H1 (cell line): ENCODE results near the gene OTUD4. TPM values are rescaled to one million over a fixed set of nuclear protein-coding genes. Genes with fewer than 3 reads are reported as not detected.

ENCODE experiments used
- CTCF ChIA-PET: fragments of 300-600 bp; sonication (Branson Sonifier 250); formaldehyde crosslinking; loops from one replicate; lab custom pipeline; 2021; ENCODE audit not compliant: partially characterized antibody; lab: Charles Lee
- POLR2A ChIA-PET: fragments of 300-600 bp; sonication (Branson Sonifier 250); formaldehyde crosslinking; loops from one replicate; lab custom pipeline; 2021; ENCODE audit warnings: inconsistent platforms; ENCODE audit not compliant: partially characterized antibody; lab: Charles Lee
- DNase-seq, 2 experiments: peaks; one replicate each; pipeline versions ENCODE4 v3.0.0 to v3.0.0-alpha.2; 2010 to 2022; ENCODE audit warnings: low spot score in 2 of 2, low read depth in 1 of 2, mixed read lengths in 1 of 2
- FAIRE-seq: peaks from 2 replicates; lab custom pipeline; 2011; peaks lifted over from hg19 to GRCh38; lab: Jason Lieb, UNC
- H2AFZ ChIP-seq: 2 replicates; pipeline ENCODE4 v1.8.1; 2012; ENCODE audit warnings: low read length, inconsistent platforms
- H2AK5ac ChIP-seq: 2 replicates; pipeline ENCODE4 v1.6.1; 2013; ENCODE audit warnings: low read depth, low read length
- H2BK120ac ChIP-seq: replicated peaks from 2 replicates; pipeline ENCODE3; 2013; ENCODE audit warnings: low read depth, low read length, inconsistent platforms
- H2BK12ac ChIP-seq: 2 replicates; pipeline ENCODE4 v1.6.1; 2013; ENCODE audit warnings: low read depth, low read length
- H2BK15ac ChIP-seq: 2 replicates; pipeline ENCODE4 v1.6.1; 2013; ENCODE audit warnings: low read length
- H2BK20ac ChIP-seq: 2 replicates; pipeline ENCODE4 v1.6.1; 2013; ENCODE audit warnings: low read length
- H2BK5ac ChIP-seq: 2 replicates; pipeline ENCODE4 v1.6.1; 2013; ENCODE audit warnings: low read depth, low read length
- H3K14ac ChIP-seq: 2 replicates; pipeline ENCODE4 v1.6.1; 2013; ENCODE audit warnings: inconsistent platforms; ENCODE audit not compliant: insufficient read length
- H3K18ac ChIP-seq: 2 replicates; pipeline ENCODE4 v1.6.1; 2013; ENCODE audit warnings: low read length; ENCODE audit errors: extremely low read depth
- H3K23ac ChIP-seq: 2 replicates; pipeline ENCODE4 v1.6.1; 2013; ENCODE audit warnings: inconsistent platforms; ENCODE audit not compliant: insufficient read length
- H3K23me2 ChIP-seq: 2 replicates; pipeline ENCODE4 v1.6.1; 2013; ENCODE audit warnings: low read depth, low read length
- H3K27ac ChIP-seq: 2 replicates; pipeline ENCODE4 v1.6.1; 2011; ENCODE audit warnings: low read depth, low read length, inconsistent platforms
- H3K27me3 ChIP-seq, 4 experiments: replicated peaks in 1 of 4; 1 replicate in 1 of 4; 2 replicates in 3 of 4; pipeline versions ENCODE4 v1.6.1 to v1.8.1; 2011 to 2013; ENCODE audit warnings: low read length in 3 of 4, mild to moderate bottlenecking in 3 of 4, inconsistent platforms in 2 of 4, mixed read lengths in 2 of 4, moderate library complexity in 1 of 4; ENCODE audit not compliant: control insufficient read depth in 3 of 4, insufficient read depth in 3 of 4; ENCODE audit errors: extremely low read depth in 1 of 4
- H3K36me3 ChIP-seq, 4 experiments: 2 replicates each; pipeline versions ENCODE4 v1.6.1 to v1.8.1; 2011 to 2013; ENCODE audit warnings: mild to moderate bottlenecking in 4 of 4, low read length in 3 of 4, moderate library complexity in 2 of 4, control low read depth in 1 of 4, inconsistent platforms in 1 of 4; ENCODE audit not compliant: insufficient read depth in 4 of 4, control insufficient read depth in 2 of 4
- H3K4ac ChIP-seq: replicated peaks from 2 replicates; pipeline ENCODE3; 2013; ENCODE audit warnings: low read length, low read depth, mixed read lengths, inconsistent platforms; ENCODE audit not compliant: insufficient read length
- H3K4me1 ChIP-seq, 4 experiments: replicated peaks in 1 of 4; 1 replicate in 1 of 4; 2 replicates in 3 of 4; pipeline versions ENCODE4 v1.6.1 to v1.8.1; 2011 to 2013; ENCODE audit warnings: low read length in 3 of 4, inconsistent platforms in 2 of 4, mixed read lengths in 1 of 4; ENCODE audit not compliant: insufficient read depth in 4 of 4, control insufficient read depth in 3 of 4
- H3K4me2 ChIP-seq, 2 experiments: 2 replicates each; pipeline versions ENCODE4 v1.6.1 to v1.8.1; 2011 to 2013; ENCODE audit warnings: low read depth in 2 of 2, low read length in 2 of 2, control low read depth in 1 of 2, inconsistent platforms in 1 of 2, mild to moderate bottlenecking in 1 of 2; ENCODE audit not compliant: insufficient read depth in 1 of 2
- H3K4me3 ChIP-seq, 4 experiments: fragments of 200-600, 300-600 bp in 1 of 4; sonication (generic), shearing (Covaris generic), sonication (Bioruptor Twin) in 1 of 4; 2 replicates each; pipeline versions ENCODE4 v1.5.1 to v1.8.1; 2011 to 2016; ENCODE audit warnings: low read length in 4 of 4, low read depth in 3 of 4, control low read depth in 2 of 4, inconsistent platforms in 2 of 4, mild to moderate bottlenecking in 2 of 4, mixed read lengths in 1 of 4, moderate library complexity in 1 of 4; ENCODE audit not compliant: insufficient read depth in 2 of 4; ENCODE audit errors: extremely low read depth in 1 of 4
- H3K56ac ChIP-seq: replicated peaks from 2 replicates; pipeline ENCODE3; 2013; ENCODE audit warnings: low read depth, mild to moderate bottlenecking, mixed read lengths, low read length, inconsistent platforms; ENCODE audit not compliant: insufficient read length
- H3K79me1 ChIP-seq: 2 replicates; pipeline ENCODE4 v1.6.1; 2013; ENCODE audit warnings: low read depth, low read length, control low read depth
- H3K79me2 ChIP-seq, 2 experiments: 2 replicates each; pipeline versions ENCODE4 v1.6.1 to v1.8.1; 2012 to 2013; ENCODE audit warnings: low read length in 2 of 2, mild to moderate bottlenecking in 2 of 2, inconsistent platforms in 1 of 2; ENCODE audit not compliant: insufficient read depth in 2 of 2, control insufficient read depth in 1 of 2
- H3K9ac ChIP-seq, 4 experiments: replicated peaks in 1 of 4; 1 replicate in 1 of 4; 2 replicates in 3 of 4; pipeline versions ENCODE4 v1.6.1 to v1.8.1; 2011 to 2013; ENCODE audit warnings: low read depth in 3 of 4, low read length in 3 of 4, control low read depth in 2 of 4, mild to moderate bottlenecking in 2 of 4, moderate library complexity in 2 of 4, inconsistent platforms in 1 of 4; ENCODE audit errors: extremely low read depth in 1 of 4
- H3K9me3 ChIP-seq, 2 experiments: 2 replicates each; pipeline versions ENCODE4 v1.6.1 to v1.8.1; 2012 to 2013; ENCODE audit warnings: mild to moderate bottlenecking in 2 of 2, moderate library complexity in 2 of 2, control low read depth in 1 of 2, inconsistent platforms in 1 of 2, low read depth in 1 of 2, low read length in 1 of 2, mixed read lengths in 1 of 2; ENCODE audit not compliant: insufficient read depth in 2 of 2
- H4K20me1 ChIP-seq, 2 experiments: replicated peaks in 1 of 2; 2 replicates each; pipeline versions ENCODE3 to v1.8.1; 2011 to 2013; ENCODE audit warnings: inconsistent platforms in 2 of 2, low read length in 2 of 2, mild to moderate bottlenecking in 1 of 2; ENCODE audit not compliant: insufficient read depth in 2 of 2, control insufficient read depth in 1 of 2
- H4K5ac ChIP-seq: 2 replicates; pipeline ENCODE4 v1.6.1; 2013; ENCODE audit warnings: low read length, low read depth, mixed read lengths, inconsistent platforms; ENCODE audit not compliant: insufficient read length
- H4K8ac ChIP-seq: 2 replicates; pipeline ENCODE4 v1.8.0; 2013; ENCODE audit warnings: mild to moderate bottlenecking, moderate library complexity, low read length, inconsistent platforms; ENCODE audit not compliant: insufficient read depth; ENCODE audit errors: extremely low read depth
- H4K91ac ChIP-seq: replicated peaks from 2 replicates; pipeline ENCODE3; 2013; ENCODE audit warnings: low read length, mixed read lengths, inconsistent platforms; ENCODE audit not compliant: insufficient read length
- ASH2L ChIP-seq: fragments of 200-600, 300-600 bp; sonication (generic); IDR thresholded peaks from one replicate; pipeline ENCODE4 v1.7.1; 2017; ENCODE audit warnings: low read length
- CEBPB ChIP-seq: IDR thresholded peaks from 2 replicates; pipeline ENCODE4 v1.6.1; 2012; ENCODE audit warnings: low read depth, low read length
- CHD1 ChIP-seq: IDR thresholded peaks from 2 replicates; pipeline ENCODE4 v1.6.1; 2012; ENCODE audit warnings: low read depth, low read length, improper control_type of control experiment
- JUND ChIP-seq: IDR thresholded peaks from 2 replicates; pipeline ENCODE4 v1.6.1; 2011; ENCODE audit warnings: mild to moderate bottlenecking, improper control_type of control experiment, low read length
- MAFK ChIP-seq: IDR thresholded peaks from 2 replicates; pipeline ENCODE4 v1.6.1; 2012; ENCODE audit warnings: low read depth, mild to moderate bottlenecking, improper control_type of control experiment, low read length
- POLR2A ChIP-seq, 2 experiments: IDR thresholded peaks; 1 replicate in 1 of 2; 2 replicates in 1 of 2; pipeline ENCODE4 v1.6.1; 2011; ENCODE audit warnings: low read depth in 2 of 2, low read length in 2 of 2, mild to moderate bottlenecking in 2 of 2; ENCODE audit errors: control extremely low read depth in 1 of 2
- POU5F1 ChIP-seq: IDR thresholded peaks from 2 replicates; pipeline ENCODE4 v1.6.1; 2011; ENCODE audit warnings: low read depth, mild to moderate bottlenecking, low read length, moderate library complexity
- RXRA ChIP-seq: IDR thresholded peaks from 2 replicates; pipeline ENCODE4 v1.6.1; 2011; ENCODE audit warnings: low read depth, mild to moderate bottlenecking, low read length, moderate library complexity; ENCODE audit not compliant: insufficient read depth
- SP1 ChIP-seq: IDR thresholded peaks from 2 replicates; pipeline ENCODE4 v1.6.1; 2011; ENCODE audit warnings: low read depth, low read length
- TAF7 ChIP-seq: optimal IDR thresholded peaks from 2 replicates; pipeline ENCODE3; 2011; ENCODE audit warnings: low read depth, mild to moderate bottlenecking, inconsistent platforms, low read length, moderate library complexity, borderline replicate concordance
- TEAD4 ChIP-seq: IDR thresholded peaks from 2 replicates; pipeline ENCODE4 v1.6.1; 2012; ENCODE audit warnings: low read depth, low read length, inconsistent platforms, mixed read lengths
- YY1 ChIP-seq: IDR thresholded peaks from 2 replicates; pipeline ENCODE4 v1.6.1; 2011; ENCODE audit warnings: low read depth, mild to moderate bottlenecking, low read length
- WGBS, 2 experiments: shearing (Covaris generic) in 1 of 2; methylation state at CpG; one replicate each; pipeline versions ENCODE4 v1.1.6 to v1.1.7; 2013 to 2015; ENCODE audit warnings: low lambda C conversion rate in 2 of 2, mixed read lengths in 2 of 2, inconsistent platforms in 1 of 2, low coverage in 1 of 2, missing lambda C conversion rate in 1 of 2; ENCODE audit not compliant: insufficient replicate concordance in 2 of 2, insufficient coverage in 1 of 2, insufficient read length in 1 of 2; ENCODE audit errors: extremely low coverage in 1 of 2, missing lambda C conversion rate in 1 of 2; 5-methylcytosine and 5-hydroxymethylcytosine counted together
- polyA plus RNA-seq, 7 experiments: library from polyadenylated mRNA; depleted of rRNA in 3 of 7; stranded (reverse) in 5 of 7; unstranded in 2 of 7; fragments of >200 nt in 5 of 7; fragments of 200-250 nt in 2 of 7; gene quantifications; 1 replicate in 5 of 7; 2 replicates in 1 of 7; 4 replicates in 1 of 7; pipeline versions ENCODE4 v1.2.1 to v1.2.3, GENCODE V29; 2011 to 2013; ENCODE audit warnings: missing spikeins in 2 of 7, mixed read lengths in 2 of 7
- total RNA-seq: library from RNA; stranded (reverse); fragmentation: NEBNext Ultra II Directional; extraction: Animal tissue kit (Norgen Biotek cat#: 25700); gene quantifications from 2 replicates; pipeline ENCODE4 v1.2.1, GENCODE V29; 2021
- TF ChIP-seq, protein P1 (sequence below): IDR thresholded peaks from 2 replicates; pipeline ENCODE4 v1.6.1; 2012; ENCODE audit warnings: inconsistent platforms
- TF ChIP-seq, protein P2 (sequence below): IDR thresholded peaks from 2 replicates; pipeline ENCODE4 v1.6.1; 2012; ENCODE audit warnings: inconsistent platforms

Gene OTUD4
- total and polyA plus RNA-seq, 2 of the 8 experiments (the other 6 are each of a cell fraction or from before 2014, with no cell fraction given) = 17.4 to 57.0 TPM

DNA sequence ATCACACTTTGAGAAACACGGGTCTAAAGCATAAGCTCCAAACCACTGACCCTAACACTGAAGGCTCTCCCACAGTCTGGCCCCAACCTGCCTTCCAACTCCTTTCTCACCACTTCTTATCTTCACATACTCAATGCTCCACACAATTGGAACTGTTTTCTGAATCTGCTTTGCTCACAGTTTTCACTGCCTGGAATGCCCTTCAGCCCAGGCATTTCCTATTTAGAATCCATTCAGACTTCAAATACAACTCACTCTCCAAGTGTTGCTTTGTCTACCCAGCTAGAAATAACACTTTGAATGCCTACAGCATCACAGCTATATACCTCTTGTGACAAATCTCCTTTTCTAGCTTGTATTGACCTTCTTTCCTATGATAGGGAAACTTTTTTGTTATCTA, 10.2 kb downstream of the OTUD4 start:
- H4K5ac ChIP-seq = no peak overlapping the region
- peaks cover 4% of the 10 kb centered on the region for H3K79me1 ChIP-seq
- ChIA-PET CTCF (interaction anchor here (1.2 kb wide), 1 partner anchor 9 kb away, joined by 3 read pairs; no protein-coding TSS in a partner anchor), POLR2A (no interaction called here)
- H3K9me3 ChIP-seq = no peaks in the 10 kb centered on the region
- 100% methylated on average over 1 of the region's 1 CpG; no CpG with 5 or more reads in 1 of the 2 experiments for WGBS, 2 experiments
- no peak overlapping the region for H3K18ac ChIP-seq
- DNase-seq (no peak), FAIRE-seq (no peak)
- H2BK5ac ChIP-seq = no peak overlapping the region
- no peak overlapping the region for H3K4me2 ChIP-seq
- H3K14ac ChIP-seq = no peak overlapping the region
- no peak overlapping the region for H4K91ac ChIP-seq
- H2AFZ ChIP-seq = no peak overlapping the region
- H2BK20ac ChIP-seq = no peak overlapping the region
- peaks cover 3 to 5% of the 10 kb centered on the region in 2 experiments for H4K20me1 ChIP-seq
- no peak overlapping the region for H3K4ac ChIP-seq
- H3K27me3 ChIP-seq = no peaks in the 10 kb centered on the region
- no peak overlapping the region for H2BK12ac ChIP-seq
- no peak overlapping the region for H2BK15ac ChIP-seq
- no peaks in the 10 kb centered on the region for H3K23me2 ChIP-seq
- no peak overlapping the region for H3K9ac ChIP-seq
- H2AK5ac ChIP-seq = no peak overlapping the region
- H3K23ac ChIP-seq = no peak overlapping the region
- H3K56ac ChIP-seq = no peak overlapping the region
- H3K79me2 ChIP-seq = peaks cover 4 to 56% of the 10 kb centered on the region in 2 experiments; a peak in 3 of 4 replicates
- peaks cover 0 to 50% (median 9%) of the 10 kb centered on the region in 4 experiments; a peak in 5 of 8 replicates for H3K36me3 ChIP-seq
- no peak overlapping the region for H4K8ac ChIP-seq
- no peaks in the 10 kb centered on the region for H3K4me1 ChIP-seq
- no peak overlapping the region for H3K4me3 ChIP-seq
- TF ChIP-seq CEBPB (no peak), RXRA (no peak), TEAD4 (no peak), CHD1 (no peak), JUND (no peak), POU5F1 (no peak), POLR2A (IDR thresholded peaks at IDR 0.05; ENCODE audit: control extremely low read depth in 1 of 2, low read depth in 2 of 2, low read length in 2 of 2) (no peak), MAFK (no peak), TAF7 (no peak), SP1 (no peak), ASH2L (no peak), YY1 (no peak)
- TF ChIP-seq, protein P1, sequence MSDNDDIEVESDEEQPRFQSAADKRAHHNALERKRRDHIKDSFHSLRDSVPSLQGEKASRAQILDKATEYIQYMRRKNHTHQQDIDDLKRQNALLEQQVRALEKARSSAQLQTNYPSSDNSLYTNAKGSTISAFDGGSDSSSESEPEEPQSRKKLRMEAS = no peak
- TF ChIP-seq, protein P2, sequence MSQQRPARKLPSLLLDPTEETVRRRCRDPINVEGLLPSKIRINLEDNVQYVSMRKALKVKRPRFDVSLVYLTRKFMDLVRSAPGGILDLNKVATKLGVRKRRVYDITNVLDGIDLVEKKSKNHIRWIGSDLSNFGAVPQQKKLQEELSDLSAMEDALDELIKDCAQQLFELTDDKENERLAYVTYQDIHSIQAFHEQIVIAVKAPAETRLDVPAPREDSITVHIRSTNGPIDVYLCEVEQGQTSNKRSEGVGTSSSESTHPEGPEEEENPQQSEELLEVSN = no peak
- H3K27ac ChIP-seq = no peak overlapping the region
- no peak overlapping the region for H2BK120ac ChIP-seq
